Measurements from ENCODE around the gene PDE11A.

The PDE11A gene

DNA sequence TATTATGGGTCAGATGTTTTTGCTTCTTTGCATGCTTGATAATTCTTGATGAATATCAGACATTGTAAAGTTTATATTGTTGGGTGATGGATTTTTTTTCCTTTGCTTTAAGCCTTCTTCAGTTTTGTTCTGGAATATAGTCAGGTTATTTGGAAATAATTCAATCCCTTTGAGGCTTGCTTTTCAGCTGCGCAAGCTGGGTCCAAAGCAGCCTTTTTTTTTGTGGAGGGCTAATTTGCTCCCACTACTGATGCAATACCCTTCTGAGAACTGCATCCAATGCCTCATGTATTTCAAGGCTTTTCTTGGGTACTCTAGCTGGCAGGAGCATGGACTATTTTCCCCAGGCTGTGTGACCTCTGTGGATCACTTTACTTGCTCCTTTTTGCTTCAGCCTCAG is 434.1 kb downstream of the PDE11A start:
- H3K4me3 ChIP-seq (ENCODE audit: control insufficient read depth, low read depth, low read length) = no peak overlapping the region
- TF ChIP-seq, protein P1, sequence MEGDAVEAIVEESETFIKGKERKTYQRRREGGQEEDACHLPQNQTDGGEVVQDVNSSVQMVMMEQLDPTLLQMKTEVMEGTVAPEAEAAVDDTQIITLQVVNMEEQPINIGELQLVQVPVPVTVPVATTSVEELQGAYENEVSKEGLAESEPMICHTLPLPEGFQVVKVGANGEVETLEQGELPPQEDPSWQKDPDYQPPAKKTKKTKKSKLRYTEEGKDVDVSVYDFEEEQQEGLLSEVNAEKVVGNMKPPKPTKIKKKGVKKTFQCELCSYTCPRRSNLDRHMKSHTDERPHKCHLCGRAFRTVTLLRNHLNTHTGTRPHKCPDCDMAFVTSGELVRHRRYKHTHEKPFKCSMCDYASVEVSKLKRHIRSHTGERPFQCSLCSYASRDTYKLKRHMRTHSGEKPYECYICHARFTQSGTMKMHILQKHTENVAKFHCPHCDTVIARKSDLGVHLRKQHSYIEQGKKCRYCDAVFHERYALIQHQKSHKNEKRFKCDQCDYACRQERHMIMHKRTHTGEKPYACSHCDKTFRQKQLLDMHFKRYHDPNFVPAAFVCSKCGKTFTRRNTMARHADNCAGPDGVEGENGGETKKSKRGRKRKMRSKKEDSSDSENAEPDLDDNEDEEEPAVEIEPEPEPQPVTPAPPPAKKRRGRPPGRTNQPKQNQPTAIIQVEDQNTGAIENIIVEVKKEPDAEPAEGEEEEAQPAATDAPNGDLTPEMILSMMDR (conservative IDR thresholded peaks at IDR 0.05; ENCODE audit: control insufficient read depth, insufficient read depth, low read depth, low read length) = no peak

DNA sequence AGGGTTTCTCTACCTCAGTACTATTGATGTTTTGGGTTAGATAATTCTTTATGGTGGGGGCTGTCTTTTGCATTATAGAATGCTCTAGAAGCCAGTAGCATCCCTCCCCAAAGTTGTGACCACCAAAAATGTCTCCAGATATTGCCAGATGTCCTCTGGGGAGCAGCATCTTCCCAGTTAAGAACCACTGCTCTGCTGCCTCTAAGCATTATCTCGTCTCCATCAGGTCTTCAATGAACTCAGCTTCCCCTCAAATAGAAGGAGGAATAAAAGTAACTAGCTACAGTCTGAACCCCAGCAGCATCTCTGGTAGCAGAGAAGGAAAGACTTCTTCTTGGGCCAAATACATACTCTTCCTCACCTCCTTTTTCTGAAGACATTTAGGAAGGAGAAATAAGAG is 435.9 kb downstream of the PDE11A start:
- no peak overlapping the region for H3K4me3 ChIP-seq (ENCODE audit: control insufficient read depth, low read depth, low read length)
- TF ChIP-seq, protein P1 (conservative IDR thresholded peaks at IDR 0.05; ENCODE audit: control insufficient read depth, insufficient read depth, low read depth, low read length) = no peak
- DNase-seq (ENCODE audit: low read depth) = no peak

More for the DNA sequence above, 434.1 kb downstream of the PDE11A start:
- no peak for DNase-seq (ENCODE audit: low read depth)

DNA sequence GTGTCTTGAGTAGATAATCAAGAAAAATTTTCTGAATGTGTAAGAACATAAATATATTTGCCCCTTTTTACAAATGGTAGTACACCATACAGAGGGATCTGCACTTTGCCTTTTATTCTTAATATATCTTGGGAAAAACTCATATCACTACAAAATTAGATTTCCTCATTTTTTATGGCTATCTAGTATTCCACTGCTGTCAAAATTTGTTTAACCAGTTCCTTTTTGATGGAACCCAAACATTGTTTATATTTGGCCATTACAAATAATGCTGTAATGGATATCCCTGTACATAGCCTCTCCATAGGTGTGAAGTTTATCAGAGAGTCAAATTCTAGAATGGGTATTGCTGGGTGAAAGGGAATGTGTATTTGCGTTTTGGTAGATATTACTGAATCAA is 436.9 kb downstream of the PDE11A start:
- TF ChIP-seq, protein P1 (conservative IDR thresholded peaks at IDR 0.05; ENCODE audit: control insufficient read depth, insufficient read depth, low read depth, low read length) = no peak
- DNase-seq (ENCODE audit: low read depth) = no peak
- no peak overlapping the region for H3K4me3 ChIP-seq (ENCODE audit: control insufficient read depth, low read depth, low read length)

DNA sequence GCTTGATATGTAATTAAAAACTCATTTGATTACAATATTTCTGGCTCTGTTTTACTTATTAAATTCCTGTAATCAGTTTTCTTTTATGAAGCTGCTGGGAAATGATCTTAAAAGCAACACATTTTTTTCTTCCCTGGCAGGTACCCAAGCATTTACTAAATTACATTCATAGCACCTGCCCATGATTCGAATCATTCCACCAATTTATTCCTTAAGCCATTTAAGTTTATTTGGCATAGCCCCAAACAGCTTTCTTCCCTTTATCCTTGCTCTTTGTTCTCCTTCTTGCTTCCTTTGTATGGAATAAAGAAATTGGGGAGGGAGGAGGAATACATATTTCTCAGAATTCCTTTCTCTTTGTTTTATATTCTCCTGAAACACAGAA is 438.7 kb downstream of the PDE11A start:
- DNase-seq (ENCODE audit: low read depth) = no peak
- TF ChIP-seq, protein P1 (conservative IDR thresholded peaks at IDR 0.05; ENCODE audit: control insufficient read depth, insufficient read depth, low read depth, low read length) = no peak
- no peak overlapping the region for H3K4me3 ChIP-seq (ENCODE audit: control insufficient read depth, low read depth, low read length)

DNA sequence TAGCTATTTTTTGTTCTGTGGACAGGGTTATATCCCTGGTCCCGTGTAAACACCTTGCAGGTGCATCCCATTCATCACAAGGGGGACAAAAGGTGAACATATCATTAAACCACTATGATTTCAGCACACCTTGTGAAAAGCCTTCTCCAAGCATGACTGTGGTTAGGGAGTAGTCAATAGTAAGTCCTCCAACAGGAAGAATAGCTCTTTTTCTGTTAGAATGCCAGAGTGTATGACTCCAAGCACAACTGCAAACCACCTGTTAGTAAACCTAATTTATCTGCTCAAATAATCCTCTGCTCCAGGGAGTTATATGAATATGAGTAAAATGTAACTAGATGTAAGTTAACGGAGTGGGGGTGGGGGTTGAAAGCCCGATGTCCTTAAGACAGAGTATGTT is 439.5 kb downstream of the PDE11A start:
- TF ChIP-seq, protein P1 (conservative IDR thresholded peaks at IDR 0.05; ENCODE audit: control insufficient read depth, insufficient read depth, low read depth, low read length) = no peak
- H3K4me3 ChIP-seq (ENCODE audit: control insufficient read depth, low read depth, low read length) = no peak overlapping the region
- DNase-seq (ENCODE audit: low read depth) = no peak

DNA sequence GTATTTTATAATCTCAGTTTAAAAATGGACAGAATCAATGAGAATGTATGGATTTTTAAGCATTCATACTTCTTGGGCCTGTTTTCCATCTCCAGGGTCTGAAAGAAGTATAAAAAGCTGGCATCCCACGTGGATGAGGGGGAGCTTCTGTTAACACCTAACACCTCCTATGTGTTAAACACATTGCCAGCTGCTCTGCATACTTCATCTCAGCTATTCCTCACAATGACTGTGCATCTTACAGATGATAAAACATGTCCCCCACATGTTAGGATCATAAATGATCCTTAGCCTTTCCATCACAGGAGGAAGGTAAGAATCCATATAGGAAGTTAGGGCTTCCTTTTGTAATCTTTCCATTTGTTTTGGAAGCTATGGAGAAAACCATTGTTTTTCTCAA is 440.9 kb downstream of the PDE11A start:
- TF ChIP-seq, protein P1 (conservative IDR thresholded peaks at IDR 0.05; ENCODE audit: control insufficient read depth, insufficient read depth, low read depth, low read length) = no peak
- DNase-seq (ENCODE audit: low read depth) = no peak
- no peak overlapping the region for H3K4me3 ChIP-seq (ENCODE audit: control insufficient read depth, low read depth, low read length)

DNA sequence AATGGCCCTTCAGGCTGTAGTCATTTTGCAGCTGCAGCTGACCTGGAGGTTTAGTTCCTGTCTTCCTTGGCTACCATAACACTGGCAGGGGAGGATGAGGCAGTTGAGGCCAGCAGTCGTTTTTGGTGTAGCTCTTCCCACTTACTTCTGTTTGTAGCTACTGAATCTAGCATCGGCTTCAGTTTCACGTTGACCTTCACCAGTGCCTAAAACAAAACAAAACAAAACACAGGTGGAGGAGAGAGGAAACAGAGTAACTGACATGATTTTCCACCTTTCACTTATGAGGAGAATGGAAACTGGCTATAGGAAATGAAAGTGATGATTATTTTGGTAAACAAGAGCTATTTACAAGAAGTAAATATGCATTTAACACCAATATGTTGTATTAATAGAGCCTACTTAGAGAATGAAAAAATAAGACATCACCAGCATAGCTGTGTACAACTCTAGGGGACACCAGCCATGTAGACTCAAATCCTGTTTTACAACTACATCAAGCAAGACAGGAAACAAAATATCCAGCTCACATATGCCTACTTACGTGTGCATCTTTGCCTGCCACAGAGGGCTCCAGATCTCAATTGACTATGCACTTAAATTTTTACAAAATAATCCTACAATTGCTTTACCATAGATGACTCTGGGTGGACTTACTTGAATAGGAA is 443.1 kb downstream of the PDE11A start:
- no peak overlapping the region for H3K4me3 ChIP-seq (ENCODE audit: control insufficient read depth, low read depth, low read length)
- DNase-seq (ENCODE audit: low read depth) = no peak
- TF ChIP-seq, protein P1 (conservative IDR thresholded peaks at IDR 0.05; ENCODE audit: control insufficient read depth, insufficient read depth, low read depth, low read length) = no peak

Data from fibroblast of mammary gland (primary cell).